Measurements from ENCODE around the gene PPP4R4. TPM values are rescaled to one million over a fixed set of nuclear protein-coding genes. Genes with fewer than 3 reads are reported as not detected.

The PPP4R4 gene
- total and polyA plus RNA-seq, 11 donors = 0.06 to 1.0 (median 0.40) TPM; not detected in 6

DNA sequence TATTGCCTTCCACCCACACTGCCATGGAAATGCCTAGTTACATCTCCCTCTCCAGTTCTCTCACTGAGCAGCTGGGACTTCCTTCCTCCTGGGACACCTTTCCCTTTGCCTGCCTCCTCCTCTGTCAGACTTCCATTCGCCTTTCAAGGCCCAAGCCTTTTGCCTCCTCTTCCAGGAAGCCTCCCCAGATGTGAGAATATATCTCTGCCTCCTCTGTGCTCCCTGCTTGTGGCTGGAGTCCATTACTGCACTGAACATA lies 47.8 kb upstream of the PPP4R4 start:
- 68 to 88% (median 76%) methylated on average over 1 of the region's 1 CpG for WGBS, 4 donors

GRCh38 chr14:94126800-94127199 lies 47.3 kb upstream of the PPP4R4 start:
- Histone ChIP-seq H3K9me3 (no peaks in the 10 kb centered on the region), H3K4me3 (no peak overlapping the region), H3K36me3 (peaks cover 0 to 12% (median 0%) of the 10 kb centered on the region in 9 donors), H3K4me1 (peaks cover 0 to 18% (median 8%) of the 10 kb centered on the region in 12 donors), H3K27me3 (no peaks in the 10 kb centered on the region), H3K27ac (no peak overlapping the region)
- TF ChIP-seq POLR2A (IDR thresholded peaks at IDR 0.05) = no peak
- TF ChIP-seq, protein P1, sequence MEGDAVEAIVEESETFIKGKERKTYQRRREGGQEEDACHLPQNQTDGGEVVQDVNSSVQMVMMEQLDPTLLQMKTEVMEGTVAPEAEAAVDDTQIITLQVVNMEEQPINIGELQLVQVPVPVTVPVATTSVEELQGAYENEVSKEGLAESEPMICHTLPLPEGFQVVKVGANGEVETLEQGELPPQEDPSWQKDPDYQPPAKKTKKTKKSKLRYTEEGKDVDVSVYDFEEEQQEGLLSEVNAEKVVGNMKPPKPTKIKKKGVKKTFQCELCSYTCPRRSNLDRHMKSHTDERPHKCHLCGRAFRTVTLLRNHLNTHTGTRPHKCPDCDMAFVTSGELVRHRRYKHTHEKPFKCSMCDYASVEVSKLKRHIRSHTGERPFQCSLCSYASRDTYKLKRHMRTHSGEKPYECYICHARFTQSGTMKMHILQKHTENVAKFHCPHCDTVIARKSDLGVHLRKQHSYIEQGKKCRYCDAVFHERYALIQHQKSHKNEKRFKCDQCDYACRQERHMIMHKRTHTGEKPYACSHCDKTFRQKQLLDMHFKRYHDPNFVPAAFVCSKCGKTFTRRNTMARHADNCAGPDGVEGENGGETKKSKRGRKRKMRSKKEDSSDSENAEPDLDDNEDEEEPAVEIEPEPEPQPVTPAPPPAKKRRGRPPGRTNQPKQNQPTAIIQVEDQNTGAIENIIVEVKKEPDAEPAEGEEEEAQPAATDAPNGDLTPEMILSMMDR (IDR thresholded peaks at IDR 0.05) = no peak
- ATAC-seq (no peak), DNase-seq (no peak)
- intact Hi-C loops (cut with DNase I) = loop anchor here in 1 of 10 donors (5.0 kb wide), 1 partner anchor 44 kb away; the partner anchor contains the start of genes DDX24 and IFI27L1
- 81 to 94% (median 87%) methylated on average over 5 of the region's 5 CpGs for WGBS, 4 donors

More for the DNA sequence above, 47.8 kb upstream of the PPP4R4 start:
- Histone ChIP-seq H3K36me3 (peaks cover 0 to 12% (median 0%) of the 10 kb centered on the region in 9 donors), H3K4me1 (peaks cover 0 to 18% (median 8%) of the 10 kb centered on the region in 12 donors), H3K27me3 (no peaks in the 10 kb centered on the region), H3K9me3 (peaks cover 0 to under 1% (median 0%) of the 10 kb centered on the region in 12 donors), H3K4me3 (no peak overlapping the region), H3K27ac (no peak overlapping the region)
- TF ChIP-seq POLR2A (IDR thresholded peaks at IDR 0.05) = no peak
- TF ChIP-seq, protein P1 (IDR thresholded peaks at IDR 0.05) = no peak
- intact Hi-C loops (cut with DNase I) = loop anchor here in 1 of 10 donors (5.0 kb wide), 1 partner anchor 44 kb away; the partner anchor contains the start of genes DDX24 and IFI27L1
- DNase-seq (no peak), ATAC-seq (no peak)

GRCh38 chr14:94127330-94127729 lies 46.8 kb upstream of the PPP4R4 start:
- H3K36me3 ChIP-seq = peaks cover 0 to 12% (median 0%) of the 10 kb centered on the region in 9 donors
- 90 to 94% (median 91%) methylated on average over 6 of the region's 6 CpGs for WGBS, 4 donors
- DNase-seq (no peak), ATAC-seq (no peak)
- no peaks in the 10 kb centered on the region for H3K9me3 ChIP-seq
- H3K27ac ChIP-seq = no peak overlapping the region
- intact Hi-C loops (cut with DNase I) = loop anchor here in 1 of 10 donors (5.0 kb wide), 1 partner anchor 45 kb away; the partner anchor contains the start of genes DDX24 and IFI27L1
- peaks cover 0 to 18% (median 8%) of the 10 kb centered on the region in 12 donors for H3K4me1 ChIP-seq
- no peaks in the 10 kb centered on the region for H3K27me3 ChIP-seq
- H3K4me3 ChIP-seq = no peak overlapping the region
- no peak for TF ChIP-seq POLR2A (IDR thresholded peaks at IDR 0.05)
- TF ChIP-seq, protein P1 (IDR thresholded peaks at IDR 0.05) = no peak

- no peak for DNase-seq
Measured at GRCh38 chr14:94128216-94128839, 45.8 kb upstream of the PPP4R4 start.

More at GRCh38 chr14:94128216-94128839, 45.8 kb upstream of the PPP4R4 start:
- Histone ChIP-seq H3K4me3 (peak overlapping the region in 3 of 12 donors; percentile 58 to 63 (median 63)), H3K4me1 (peaks cover 0 to 18% (median 8%) of the 10 kb centered on the region in 12 donors), H3K27ac (peak overlapping the region in 4 of 12 donors; percentile 68 to 88 (median 80)), H3K36me3 (peaks cover 0 to 12% (median 0%) of the 10 kb centered on the region in 9 donors), H3K27me3 (no peaks in the 10 kb centered on the region), H3K9me3 (no peaks in the 10 kb centered on the region)
- no peak for ATAC-seq
- intact Hi-C loops (cut with DNase I) = loop anchor here in 3 of 10 donors (2.0 to 5.0 kb wide), 3 partner anchors 46 to 52 kb away; partner anchors contain the start of genes DDX24 (in 2 of the 3) and IFI27L1 (in 2 of the 3)
- TF ChIP-seq, protein P1 (IDR thresholded peaks at IDR 0.05) = no peak
- TF ChIP-seq POLR2A (IDR thresholded peaks at IDR 0.05) = no peak
- 85 to 92% (median 89%) methylated on average over 7 to 14 of the region's 14 CpGs for WGBS, 4 donors
